Endodermal cell (in vitro differentiated cells): Measurements from ENCODE around the gene GCM1. TPM values are rescaled to one million over a fixed set of nuclear protein-coding genes. Genes with fewer than 3 reads are reported as not detected.

Source experiments
- DNase-seq: peaks from one replicate; pipeline ENCODE4 v3.0.0-alpha.2; 2017
- H3K27ac ChIP-seq: 2 replicates; pipeline ENCODE4 v1.5.1; 2013; ENCODE audit warnings: mild to moderate bottlenecking, low read depth, low read length, moderate library complexity
- H3K27me3 ChIP-seq: 2 replicates; pipeline ENCODE4 v1.6.1; 2013; ENCODE audit warnings: mild to moderate bottlenecking, low read length, moderate library complexity; ENCODE audit not compliant: insufficient read depth, control insufficient read depth, poor library complexity, severe bottlenecking
- H3K36me3 ChIP-seq: 2 replicates; pipeline ENCODE4 v1.7.0; 2013; ENCODE audit warnings: mild to moderate bottlenecking, low read length, moderate library complexity; ENCODE audit not compliant: control insufficient read depth, insufficient read depth
- H3K4me1 ChIP-seq: one replicate; pipeline ENCODE4 v1.7.0; 2013; ENCODE audit warnings: low read length; ENCODE audit not compliant: control insufficient read depth, insufficient read depth
- H3K4me3 ChIP-seq: 2 replicates; pipeline ENCODE4 v1.5.1; 2013; ENCODE audit warnings: mild to moderate bottlenecking, low read length, moderate library complexity
- H3K9ac ChIP-seq: 2 replicates; pipeline ENCODE4 v1.6.1; 2013; ENCODE audit warnings: mild to moderate bottlenecking, low read length, moderate library complexity; ENCODE audit not compliant: poor library complexity, severe bottlenecking; ENCODE audit errors: extremely low read depth
- H3K9me3 ChIP-seq: 2 replicates; pipeline ENCODE4 v1.6.1; 2013; ENCODE audit warnings: mild to moderate bottlenecking, low read length, moderate library complexity; ENCODE audit not compliant: control insufficient read depth
- H3K27ac Mint-ChIP-seq: 2 replicates; pipeline ENCODE4 v1.8.0; 2020; ENCODE audit warnings: mixed read lengths
- H3K27me3 Mint-ChIP-seq: 2 replicates; pipeline ENCODE4 v1.8.0; 2021; ENCODE audit warnings: mild to moderate bottlenecking, mixed read lengths; ENCODE audit not compliant: insufficient read depth
- H3K36me3 Mint-ChIP-seq: 2 replicates; pipeline ENCODE4 v1.8.0; 2020; ENCODE audit warnings: low read depth, mixed read lengths
- H3K4me1 Mint-ChIP-seq: 2 replicates; pipeline ENCODE4 v1.8.0; 2020; ENCODE audit warnings: mixed read lengths
- H3K4me3 Mint-ChIP-seq: 2 replicates; pipeline ENCODE4 v1.8.0; 2020; ENCODE audit warnings: mild to moderate bottlenecking, moderate library complexity, mixed read lengths
- H3K9me3 Mint-ChIP-seq: 2 replicates; pipeline ENCODE4 v1.8.0; 2020; ENCODE audit warnings: mild to moderate bottlenecking, mixed read lengths
- CTCF ChIP-seq: fragments of 200-600 bp; sonication (generic); conservative IDR thresholded peaks from 2 replicates; pipeline ENCODE4 v1.5.0; 2021; ENCODE audit warnings: antibody characterized with exemption, mild to moderate bottlenecking
- WGBS, 2 experiments: methylation state at CpG; one replicate each; pipeline versions ENCODE4 v1.1.5 to v1.1.7; 2013; ENCODE audit warnings: missing lambda C conversion rate in 2 of 2, mixed read lengths in 1 of 2; ENCODE audit not compliant: insufficient coverage in 1 of 2, insufficient read length in 1 of 2; 5-methylcytosine and 5-hydroxymethylcytosine counted together
- long read RNA-seq, 4 experiments: library from polyadenylated mRNA in 2 of 4; library from RNA in 1 of 4; library from capped mRNA in 1 of 4; stranded (forward) in 3 of 4; unstranded in 1 of 4; transcript quantifications; one replicate each; pipeline ENCODE4 v2.0.0, GENCODE V29; 2020 to 2021; ENCODE audit warnings: inconsistent platforms in 1 of 4
- polyA plus RNA-seq, 2 experiments: library from polyadenylated mRNA; stranded (reverse); fragments of 50-300 nt; gene quantifications; one replicate each; pipeline ENCODE4 v1.2.3, GENCODE V29; 2013
- total RNA-seq, 2 donors: library from RNA; stranded (reverse); fragmentation: NEBNext Ultra II Directional in 1 of 2; extraction: Animal tissue kit (Norgen Biotek cat#: 25700) in 1 of 2; gene quantifications; 2 replicates in 1 of 2; 3 replicates in 1 of 2; pipeline ENCODE4 v1.2.1, GENCODE V29; 2021

Gene GCM1
- not detected for total RNA-seq
- 0.07 TPM for polyA plus RNA-seq (2013, experiment 1 of 2)
- 0.08 TPM for polyA plus RNA-seq (2013, experiment 2 of 2)
- long read RNA-seq, experiment 1 = 0 reads
- long read RNA-seq, experiment 2 = 0 reads
- long read RNA-seq, experiment 3 = 0 reads
- long read RNA-seq, experiment 4 = 0 reads

- 85 to 92% methylated on average over 3 to 5 of the region's 5 CpGs for WGBS, 2 experiments
- Mint-ChIP-seq H3K36me3 (no peaks in the 10 kb centered on the region), H3K27me3 (no peaks in the 10 kb centered on the region), H3K4me1 (peaks cover 6% of the 10 kb centered on the region), H3K9me3 (no peaks in the 10 kb centered on the region), H3K27ac (no peak within 1 kb of the TSS), H3K4me3 (no peak within 1 kb of the TSS)
- DNase-seq = no peak
- no peaks in the 10 kb centered on the region for H3K9me3 ChIP-seq
- H3K27me3 ChIP-seq = no peaks in the 10 kb centered on the region
- H3K4me1 ChIP-seq = no peaks in the 10 kb centered on the region
- H3K36me3 ChIP-seq = no peaks in the 10 kb centered on the region
- no peak for TF ChIP-seq CTCF
- no peak within 1 kb of the TSS for H3K4me3 ChIP-seq
- no peak within 1 kb of the TSS for H3K27ac ChIP-seq
- H3K9ac ChIP-seq = no peak within 1 kb of the TSS
These were observed at the start of gene GCM1 for GRCh38 chr6:53148684-53149083. TSS of gene GCM1 (minus strand) at chr6:53148841. CDS start at chr6:53145632, 3,209 bp downstream.

- peaks cover 8% of the 10 kb centered on the region for H3K4me1 Mint-ChIP-seq
These were observed 48.9 kb upstream of the GCM1 start for GRCh38 chr6:53197553-53197952.

GRCh38 chr6:53195048-53195447 lies 46.4 kb upstream of the GCM1 start:
- Mint-ChIP-seq H3K27ac (no peak overlapping the region), H3K9me3 (no peaks in the 10 kb centered on the region), H3K4me3 (no peak overlapping the region), H3K27me3 (no peaks in the 10 kb centered on the region), H3K4me1 (peaks cover 9% of the 10 kb centered on the region), H3K36me3 (no peaks in the 10 kb centered on the region)
- no peak overlapping the region for H3K9ac ChIP-seq
- no peaks in the 10 kb centered on the region for H3K36me3 ChIP-seq
- DNase-seq = no peak
- no peak overlapping the region for H3K27ac ChIP-seq
- TF ChIP-seq CTCF = no peak
- H3K4me1 ChIP-seq = no peaks in the 10 kb centered on the region
- WGBS, 2 experiments = 70 to 100% methylated on average over 1 to 3 of the region's 4 CpGs
- no peaks in the 10 kb centered on the region for H3K27me3 ChIP-seq
- no peak overlapping the region for H3K4me3 ChIP-seq
- no peaks in the 10 kb centered on the region for H3K9me3 ChIP-seq

More at GRCh38 chr6:53197553-53197952, 48.9 kb upstream of the GCM1 start:
- no peak for DNase-seq
- Histone ChIP-seq H3K27ac (no peak overlapping the region), H3K9me3 (no peaks in the 10 kb centered on the region), H3K4me1 (no peaks in the 10 kb centered on the region), H3K9ac (no peak overlapping the region), H3K4me3 (no peak overlapping the region), H3K27me3 (no peaks in the 10 kb centered on the region), H3K36me3 (no peaks in the 10 kb centered on the region)
- Mint-ChIP-seq H3K27ac (no peak overlapping the region), H3K4me3 (no peak overlapping the region), H3K9me3 (no peaks in the 10 kb centered on the region), H3K27me3 (no peaks in the 10 kb centered on the region), H3K36me3 (no peaks in the 10 kb centered on the region)
- 91 to 93% methylated on average over 3 of the region's 3 CpGs for WGBS, 2 experiments
- TF ChIP-seq CTCF = no peak
